A673 (cell line): ENCODE results near the gene RDH16. TPM values are rescaled to one million over a fixed set of nuclear protein-coding genes. Genes with fewer than 3 reads are reported as not detected.
"Not testable (repeated sequence)": the region's sequence is repeated elsewhere in the genome, so short reads cannot be mapped to it uniquely, and the experiment has no call there.

Experiments used
- BruUV-seq: library from RNA; stranded (reverse); fragments of 400-500 nt; replicated peaks from 2 replicates; lab custom pipeline; 2021; lab: Mats Ljungman, UMichigan
- CTCF ChIA-PET: fragments of 300-600 bp; sonication (Branson Sonifier 250); formaldehyde crosslinking; loops from one replicate; lab custom pipeline; 2022; ENCODE audit warnings: antibody characterized with exemption; lab: Charles Lee
- POLR2A ChIA-PET: fragments of 300-600 bp; sonication (Branson Sonifier 250); formaldehyde crosslinking; loops from one replicate; lab custom pipeline; 2022; ENCODE audit warnings: antibody characterized with exemption; ENCODE audit not compliant: low non-redundant PET; lab: Charles Lee
- DNase-seq: peaks from one replicate; pipeline ENCODE4 v3.0.0-alpha.2; 2015; ENCODE audit warnings: low spot score
- H3K27ac ChIP-seq: fragments of 200-600 bp; sonication (generic); 2 replicates; pipeline ENCODE4 v1.5.1; 2016; ENCODE audit warnings: mixed run types, low read depth, mild to moderate bottlenecking, mixed read lengths, antibody characterized with exemption, low read length; ENCODE audit not compliant: poor library complexity, severe bottlenecking
- H3K27me3 ChIP-seq: fragments of 200-600 bp; sonication (generic); replicated peaks from 2 replicates; pipeline ENCODE4 v1.6.1; 2017; ENCODE audit warnings: mixed run types, low read depth, mild to moderate bottlenecking, mixed read lengths, antibody characterized with exemption, low read length; ENCODE audit not compliant: insufficient read depth, poor library complexity
- H3K36me3 ChIP-seq: fragments of 200-600 bp; sonication (generic); 2 replicates; pipeline ENCODE4 v1.6.1; 2016; ENCODE audit warnings: mixed run types, mild to moderate bottlenecking, mixed read lengths, antibody characterized with exemption, low read length; ENCODE audit not compliant: insufficient read depth, poor library complexity, severe bottlenecking
- H3K4me1 ChIP-seq: fragments of 200-600 bp; sonication (generic); 2 replicates; pipeline ENCODE4 v1.6.1; 2017; ENCODE audit warnings: mixed run types, mild to moderate bottlenecking, mixed read lengths, antibody characterized with exemption, low read length; ENCODE audit not compliant: insufficient read depth, poor library complexity, severe bottlenecking
- H3K4me3 ChIP-seq: fragments of 200-600 bp; sonication (generic); 2 replicates; pipeline ENCODE4 v1.5.1; 2016; ENCODE audit warnings: low read depth, mixed run types, mild to moderate bottlenecking, mixed read lengths, low read length; ENCODE audit not compliant: poor library complexity, severe bottlenecking
- H3K9me3 ChIP-seq: fragments of 200-600 bp; sonication (generic); 2 replicates; pipeline ENCODE4 v1.6.1; 2016; ENCODE audit warnings: mixed run types, low read depth, mild to moderate bottlenecking, mixed read lengths, antibody characterized with exemption, low read length; ENCODE audit not compliant: poor library complexity, severe bottlenecking
- EZH2 ChIP-seq: fragments of 200-600 bp; sonication (generic); IDR thresholded peaks from 2 replicates; pipeline ENCODE4 v1.6.1; 2017; ENCODE audit warnings: borderline replicate concordance, low read depth, mild to moderate bottlenecking, mixed read lengths, antibody characterized with exemption, low read length; ENCODE audit not compliant: poor library complexity, severe bottlenecking
- intact Hi-C: fragments of 100-400 bp; cut with micrococcal nuclease; formaldehyde crosslinking; loops from one replicate; pipeline ENCODE4 v1.10.0; 2022; ENCODE audit not compliant: unreplicated experiment
- total RNA-seq: library from RNA; stranded (reverse); gene quantifications from 2 replicates; pipeline ENCODE4 v1.2.3, GENCODE V29; 2021
- TF ChIP-seq, protein P1 (sequence below): fragments of 300-800, 200-600 bp; sonication (generic); conservative IDR thresholded peaks from 2 replicates; pipeline ENCODE4 v1.5.1; 2017; ENCODE audit warnings: low read depth, mild to moderate bottlenecking, antibody characterized with exemption, low read length, moderate library complexity, mixed read lengths

Gene RDH16
- total RNA-seq, 1 experiment from 2014 or later = 0.24 TPM

- POLR2A ChIA-PET, BruUV-seq, H3K9me3 ChIP-seq, H3K27me3 ChIP-seq, H3K4me3 ChIP-seq, H3K4me1 ChIP-seq, H3K27ac ChIP-seq, CTCF ChIA-PET, DNase-seq, intact Hi-C loops, H3K36me3 ChIP-seq: not testable (repeated sequence)
Observed at GRCh38 chr12:56963557-56963956, 6.1 kb upstream of the RDH16 start.

DNA sequence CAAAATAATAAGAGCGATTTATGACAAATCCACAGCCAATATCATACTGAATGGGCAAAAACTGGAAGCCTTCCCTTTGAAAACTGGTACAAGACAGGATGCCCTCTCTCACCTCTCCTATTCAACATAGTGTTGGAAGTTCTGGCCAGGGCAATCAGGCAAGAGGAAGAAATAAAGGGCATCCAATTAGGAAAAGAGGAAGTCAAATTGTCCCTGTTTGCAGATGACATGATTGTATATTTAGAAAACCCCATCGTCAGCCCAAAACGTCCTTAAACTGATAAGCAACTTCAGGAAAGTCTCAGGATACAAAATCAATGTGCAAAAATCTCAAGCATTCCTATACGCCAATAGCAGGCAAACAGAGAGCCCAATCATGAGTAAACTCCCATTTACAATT is 4.8 kb upstream of the RDH16 start:
- H3K9me3 ChIP-seq, H3K27me3 ChIP-seq, BruUV-seq, H3K36me3 ChIP-seq, DNase-seq, H3K4me3 ChIP-seq, H3K4me1 ChIP-seq, H3K27ac ChIP-seq, POLR2A ChIA-PET, CTCF ChIA-PET, intact Hi-C loops: not testable (repeated sequence)

- H3K27ac ChIP-seq = no peak overlapping the region
- DNase-seq = no peak
- H3K9me3 ChIP-seq = peaks cover 6% of the 10 kb centered on the region
- TF ChIP-seq EZH2 = no peak
- TF ChIP-seq, protein P1, sequence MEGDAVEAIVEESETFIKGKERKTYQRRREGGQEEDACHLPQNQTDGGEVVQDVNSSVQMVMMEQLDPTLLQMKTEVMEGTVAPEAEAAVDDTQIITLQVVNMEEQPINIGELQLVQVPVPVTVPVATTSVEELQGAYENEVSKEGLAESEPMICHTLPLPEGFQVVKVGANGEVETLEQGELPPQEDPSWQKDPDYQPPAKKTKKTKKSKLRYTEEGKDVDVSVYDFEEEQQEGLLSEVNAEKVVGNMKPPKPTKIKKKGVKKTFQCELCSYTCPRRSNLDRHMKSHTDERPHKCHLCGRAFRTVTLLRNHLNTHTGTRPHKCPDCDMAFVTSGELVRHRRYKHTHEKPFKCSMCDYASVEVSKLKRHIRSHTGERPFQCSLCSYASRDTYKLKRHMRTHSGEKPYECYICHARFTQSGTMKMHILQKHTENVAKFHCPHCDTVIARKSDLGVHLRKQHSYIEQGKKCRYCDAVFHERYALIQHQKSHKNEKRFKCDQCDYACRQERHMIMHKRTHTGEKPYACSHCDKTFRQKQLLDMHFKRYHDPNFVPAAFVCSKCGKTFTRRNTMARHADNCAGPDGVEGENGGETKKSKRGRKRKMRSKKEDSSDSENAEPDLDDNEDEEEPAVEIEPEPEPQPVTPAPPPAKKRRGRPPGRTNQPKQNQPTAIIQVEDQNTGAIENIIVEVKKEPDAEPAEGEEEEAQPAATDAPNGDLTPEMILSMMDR = no peak
- POLR2A ChIA-PET = no interaction called here
- H3K27me3 ChIP-seq = no peaks in the 10 kb centered on the region
- H3K36me3 ChIP-seq = no peaks in the 10 kb centered on the region
- no TSS peak for BruUV-seq
- intact Hi-C loops = no loop called here
- CTCF ChIA-PET = interaction anchor here (0.6 kb wide), 1 partner anchor 114 kb away, joined by 4 read pairs; no protein-coding TSS in a partner anchor
- H3K4me3 ChIP-seq = no peak overlapping the region
- no peaks in the 10 kb centered on the region for H3K4me1 ChIP-seq
Observed at GRCh38 chr12:56958422-56958821, 1.0 kb upstream of the RDH16 start.

GRCh38 chr12:56955631-56956256 is 1.7 kb downstream of the RDH16 start:
- CTCF ChIA-PET = no interaction called here

More at GRCh38 chr12:56955631-56956256, 1.7 kb downstream of the RDH16 start:
- Histone ChIP-seq H3K27ac (no peak overlapping the region), H3K27me3 (no peaks in the 10 kb centered on the region), H3K4me3 (no peak overlapping the region), H3K9me3 (peaks cover 6% of the 10 kb centered on the region), H3K36me3 (no peaks in the 10 kb centered on the region), H3K4me1 (no peaks in the 10 kb centered on the region)
- intact Hi-C loops = no loop called here
- POLR2A ChIA-PET = no interaction called here
- no TSS peak for BruUV-seq
- no peak for DNase-seq
- TF ChIP-seq, protein P1 = no peak
- TF ChIP-seq EZH2 = no peak
